MCF 10A (cell line): ENCODE data around the gene LRMDA. TPM values are rescaled to one million over a fixed set of nuclear protein-coding genes. Genes with fewer than 3 reads are reported as not detected.

ENCODE experiments used
- BruUV-seq: library from RNA; stranded (reverse); fragments of 400-500 nt; replicated peaks from 2 replicates; lab custom pipeline; 2021; lab: Mats Ljungman, UMichigan
- CTCF ChIA-PET: fragments of 300-600 bp; sonication (Branson Sonifier 250); formaldehyde crosslinking; extraction: SDS; loops from one replicate; lab custom pipeline; 2021; ENCODE audit warnings: antibody characterized with exemption, inconsistent platforms; lab: Yijun Ruan, JAX
- POLR2A ChIA-PET: fragments of 300-600, 350-650 bp; sonication (Branson Sonifier 250); formaldehyde crosslinking; extraction: SDS; loops from one replicate; lab custom pipeline; 2020; ENCODE audit warnings: antibody characterized with exemption, inconsistent platforms; lab: Yijun Ruan, JAX
- DNase-seq: peaks from one replicate; pipeline ENCODE4 v3.0.0-alpha.2; 2018; ENCODE audit not compliant: unreplicated experiment
- H3K27ac Mint-ChIP-seq: one replicate; pipeline ENCODE4 v1.8.0; 2022; ENCODE audit warnings: mild to moderate bottlenecking, low read depth, mixed read lengths; ENCODE audit not compliant: unreplicated experiment
- H3K27me3 Mint-ChIP-seq: one replicate; pipeline ENCODE4 v1.8.0; 2022; ENCODE audit warnings: mixed read lengths; ENCODE audit not compliant: insufficient read depth, unreplicated experiment
- H3K36me3 Mint-ChIP-seq: one replicate; pipeline ENCODE4 v1.8.0; 2022; ENCODE audit warnings: mild to moderate bottlenecking, moderate library complexity, mixed read lengths; ENCODE audit not compliant: insufficient read depth, unreplicated experiment
- H3K4me1 Mint-ChIP-seq: one replicate; pipeline ENCODE4 v1.8.0; 2022; ENCODE audit warnings: mixed read lengths; ENCODE audit not compliant: insufficient read depth, unreplicated experiment
- H3K4me3 Mint-ChIP-seq: one replicate; pipeline ENCODE4 v1.8.0; 2022; ENCODE audit warnings: mild to moderate bottlenecking, moderate library complexity, mixed read lengths; ENCODE audit not compliant: unreplicated experiment
- H3K9me3 Mint-ChIP-seq: one replicate; pipeline ENCODE4 v1.8.0; 2022; ENCODE audit warnings: mixed read lengths; ENCODE audit not compliant: unreplicated experiment
- intact Hi-C: fragments of 100-400 bp; cut with micrococcal nuclease; formaldehyde crosslinking; loops from 2 replicates; pipeline ENCODE4 v1.14.1; 2022
- total RNA-seq: library from RNA; stranded (reverse); gene quantifications from 2 replicates; pipeline ENCODE4 v1.2.3, GENCODE V29; 2022
- TF ChIP-seq, protein P1 (sequence below): fragments of 200-600 bp; IDR thresholded peaks from one replicate; pipeline ENCODE4 v1.8.0; 2022; ENCODE audit warnings: antibody characterized with exemption, mild to moderate bottlenecking; ENCODE audit not compliant: unreplicated experiment

LRMDA gene
- total RNA-seq, 1 experiment from 2014 or later: not detected

DNA sequence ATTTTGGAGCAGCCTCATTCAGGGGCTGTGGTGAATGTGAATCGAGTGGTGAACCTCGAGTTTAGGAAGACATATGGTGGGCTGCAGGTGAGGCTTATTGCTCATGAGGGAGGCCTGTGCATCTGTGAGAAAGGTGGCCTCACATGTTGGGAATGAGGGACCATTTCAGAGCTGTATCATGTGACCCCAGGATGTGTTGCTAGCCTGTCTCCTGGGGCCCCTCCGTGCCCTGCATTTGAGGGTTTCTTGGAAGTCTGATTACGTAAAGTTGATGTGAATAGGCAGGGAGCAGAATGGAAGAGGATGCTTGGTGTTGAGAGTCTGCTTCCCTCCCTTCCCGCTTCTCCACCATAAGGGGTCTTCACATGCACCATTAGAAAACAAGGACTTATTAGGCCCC lies 569.1 kb downstream of the LRMDA start:
- Mint-ChIP-seq H3K27ac (no peak overlapping the region), H3K4me3 (no peak overlapping the region), H3K27me3 (peaks cover 13% of the 10 kb centered on the region), H3K36me3 (no peaks in the 10 kb centered on the region), H3K4me1 (no peaks in the 10 kb centered on the region), H3K9me3 (no peaks in the 10 kb centered on the region)
- intact Hi-C loops: no loop called here
- DNase-seq: no peak
- POLR2A ChIA-PET: no interaction called here
- BruUV-seq: no TSS peak
- TF ChIP-seq, protein P1, sequence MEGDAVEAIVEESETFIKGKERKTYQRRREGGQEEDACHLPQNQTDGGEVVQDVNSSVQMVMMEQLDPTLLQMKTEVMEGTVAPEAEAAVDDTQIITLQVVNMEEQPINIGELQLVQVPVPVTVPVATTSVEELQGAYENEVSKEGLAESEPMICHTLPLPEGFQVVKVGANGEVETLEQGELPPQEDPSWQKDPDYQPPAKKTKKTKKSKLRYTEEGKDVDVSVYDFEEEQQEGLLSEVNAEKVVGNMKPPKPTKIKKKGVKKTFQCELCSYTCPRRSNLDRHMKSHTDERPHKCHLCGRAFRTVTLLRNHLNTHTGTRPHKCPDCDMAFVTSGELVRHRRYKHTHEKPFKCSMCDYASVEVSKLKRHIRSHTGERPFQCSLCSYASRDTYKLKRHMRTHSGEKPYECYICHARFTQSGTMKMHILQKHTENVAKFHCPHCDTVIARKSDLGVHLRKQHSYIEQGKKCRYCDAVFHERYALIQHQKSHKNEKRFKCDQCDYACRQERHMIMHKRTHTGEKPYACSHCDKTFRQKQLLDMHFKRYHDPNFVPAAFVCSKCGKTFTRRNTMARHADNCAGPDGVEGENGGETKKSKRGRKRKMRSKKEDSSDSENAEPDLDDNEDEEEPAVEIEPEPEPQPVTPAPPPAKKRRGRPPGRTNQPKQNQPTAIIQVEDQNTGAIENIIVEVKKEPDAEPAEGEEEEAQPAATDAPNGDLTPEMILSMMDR: no peak
- CTCF ChIA-PET: no interaction called here

GRCh38 chr10:76001019-76001418 lies 569.6 kb downstream of the LRMDA start:
- ChIA-PET CTCF (no interaction called here), POLR2A (no interaction called here)
- Mint-ChIP-seq H3K36me3 (no peaks in the 10 kb centered on the region), H3K27ac (no peak overlapping the region), H3K4me3 (no peak overlapping the region), H3K9me3 (no peaks in the 10 kb centered on the region), H3K27me3 (peaks cover 13% of the 10 kb centered on the region), H3K4me1 (no peaks in the 10 kb centered on the region)
- BruUV-seq: no TSS peak
- no peak for DNase-seq
- TF ChIP-seq, protein P1: no peak
- intact Hi-C loops: no loop called here

GRCh38 chr10:76001461-76001860 lies 570.0 kb downstream of the LRMDA start:
- TF ChIP-seq, protein P1: no peak
- intact Hi-C loops: no loop called here
- H3K27me3 Mint-ChIP-seq: peaks cover 16% of the 10 kb centered on the region
- CTCF ChIA-PET: interaction anchor here (0.7 kb wide), 1 partner anchor 76 kb away, joined by 3 read pairs; no protein-coding TSS in a partner anchor
- no peak for DNase-seq
- POLR2A ChIA-PET: no interaction called here
- H3K4me1 Mint-ChIP-seq: no peaks in the 10 kb centered on the region
- no peaks in the 10 kb centered on the region for H3K36me3 Mint-ChIP-seq
- H3K4me3 Mint-ChIP-seq: no peak overlapping the region
- H3K27ac Mint-ChIP-seq: no peak overlapping the region
- no TSS peak for BruUV-seq
- H3K9me3 Mint-ChIP-seq: no peaks in the 10 kb centered on the region

GRCh38 chr10:76002262-76002854 lies 570.9 kb downstream of the LRMDA start:
- Mint-ChIP-seq H3K27me3 (peaks cover 21% of the 10 kb centered on the region), H3K27ac (no peak overlapping the region), H3K4me3 (no peak overlapping the region), H3K36me3 (no peaks in the 10 kb centered on the region), H3K4me1 (no peaks in the 10 kb centered on the region), H3K9me3 (no peaks in the 10 kb centered on the region)
- DNase-seq: no peak
- TF ChIP-seq, protein P1: no peak
- intact Hi-C loops: no loop called here
- CTCF ChIA-PET: interaction anchor here (0.7 kb wide), 1 partner anchor 77 kb away, joined by 3 read pairs; no protein-coding TSS in a partner anchor
- BruUV-seq: no TSS peak
- POLR2A ChIA-PET: interaction anchor here (0.7 kb wide), 1 partner anchor 274 kb away, joined by 3 read pairs; no protein-coding TSS in a partner anchor
